Caco-2 (cell line): Measurements from ENCODE around the gene FAM120B. TPM values are rescaled to one million over a fixed set of nuclear protein-coding genes. Genes with fewer than 3 reads are reported as not detected.

Experiments used
- BruUV-seq: library from RNA; stranded (reverse); fragments of 400-500 nt; replicated peaks from 2 replicates; lab custom pipeline; 2021; lab: Mats Ljungman, UMichigan
- CTCF ChIA-PET: fragments of 300-600 bp; sonication (Branson Sonifier 250); formaldehyde crosslinking; loops from one replicate; lab custom pipeline; 2022; ENCODE audit warnings: antibody characterized with exemption; lab: Charles Lee
- POLR2A ChIA-PET: fragments of 300-600 bp; sonication (Branson Sonifier 250); formaldehyde crosslinking; loops from one replicate; lab custom pipeline; 2022; ENCODE audit warnings: antibody characterized with exemption; lab: Charles Lee
- DNase-seq, 2 experiments: peaks; one replicate each; pipeline versions ENCODE4 v3.0.0 to v3.0.0-alpha.2; 2020 to 2022
- H3K27me3 ChIP-seq: replicated peaks from 2 replicates; pipeline ENCODE4 v1.6.0; 2011; ENCODE audit warnings: low read length; ENCODE audit not compliant: control insufficient read depth, insufficient read depth
- H3K36me3 ChIP-seq: 2 replicates; pipeline ENCODE4 v1.5.1; 2011; ENCODE audit warnings: low read length; ENCODE audit not compliant: control insufficient read depth, insufficient read depth
- H3K4me1 ChIP-seq: fragments of 250-450 bp; sonication (Bioruptor Pico); 2 replicates; pipeline ENCODE4 v1.5.1; 2020; ENCODE audit warnings: mild to moderate bottlenecking
- H3K4me3 ChIP-seq: 2 replicates; pipeline ENCODE4 v1.5.1; 2011; ENCODE audit warnings: low read depth, mild to moderate bottlenecking, control low read depth, low read length
- H3K9me3 ChIP-seq: fragments of 250-450 bp; sonication (Bioruptor Pico); 2 replicates; pipeline ENCODE4 v1.5.1; 2020; ENCODE audit warnings: mild to moderate bottlenecking, moderate library complexity
- H3K27ac Mint-ChIP-seq: one replicate; pipeline ENCODE4 v1.8.0; 2022; ENCODE audit warnings: mixed read lengths; ENCODE audit not compliant: unreplicated experiment
- H3K27me3 Mint-ChIP-seq: one replicate; pipeline ENCODE4 v1.8.0; 2022; ENCODE audit warnings: mixed read lengths; ENCODE audit not compliant: insufficient read depth, unreplicated experiment
- H3K36me3 Mint-ChIP-seq: one replicate; pipeline ENCODE4 v1.8.0; 2022; ENCODE audit warnings: mild to moderate bottlenecking, mixed read lengths; ENCODE audit not compliant: insufficient read depth, unreplicated experiment
- H3K4me1 Mint-ChIP-seq: one replicate; pipeline ENCODE4 v1.8.0; 2022; ENCODE audit warnings: low read depth, mixed read lengths; ENCODE audit not compliant: unreplicated experiment
- H3K4me3 Mint-ChIP-seq: one replicate; pipeline ENCODE4 v1.8.0; 2022; ENCODE audit warnings: mild to moderate bottlenecking, moderate library complexity, mixed read lengths; ENCODE audit not compliant: unreplicated experiment
- H3K9me3 Mint-ChIP-seq: one replicate; pipeline ENCODE4 v1.8.0; 2022; ENCODE audit warnings: mixed read lengths; ENCODE audit not compliant: unreplicated experiment
- intact Hi-C: fragments of 100-400 bp; cut with micrococcal nuclease; formaldehyde crosslinking; loops from one replicate; pipeline ENCODE4 v1.10.0; 2022; ENCODE audit not compliant: unreplicated experiment
- total RNA-seq: library from RNA; stranded (reverse); gene quantifications from 2 replicates; pipeline ENCODE4 v1.2.3, GENCODE V29; 2022
- TF ChIP-seq, protein P1 (sequence below), 2 experiments: fragments of 200-600 bp in 1 of 2; IDR thresholded peaks; 1 replicate in 1 of 2; 2 replicates in 1 of 2; pipeline versions ENCODE4 v1.5.1 to v1.8.0; 2011 to 2022; ENCODE audit warnings: antibody characterized with exemption in 1 of 2, control low read depth in 1 of 2, inconsistent platforms in 1 of 2, low read depth in 1 of 2, low read length in 1 of 2, mild to moderate bottlenecking in 1 of 2, moderate library complexity in 1 of 2; ENCODE audit not compliant: insufficient read depth in 1 of 2, severe bottlenecking in 1 of 2, unreplicated experiment in 1 of 2

FAM120B gene
- total RNA-seq, 1 experiment from 2014 or later, result 21.0 TPM

DNA sequence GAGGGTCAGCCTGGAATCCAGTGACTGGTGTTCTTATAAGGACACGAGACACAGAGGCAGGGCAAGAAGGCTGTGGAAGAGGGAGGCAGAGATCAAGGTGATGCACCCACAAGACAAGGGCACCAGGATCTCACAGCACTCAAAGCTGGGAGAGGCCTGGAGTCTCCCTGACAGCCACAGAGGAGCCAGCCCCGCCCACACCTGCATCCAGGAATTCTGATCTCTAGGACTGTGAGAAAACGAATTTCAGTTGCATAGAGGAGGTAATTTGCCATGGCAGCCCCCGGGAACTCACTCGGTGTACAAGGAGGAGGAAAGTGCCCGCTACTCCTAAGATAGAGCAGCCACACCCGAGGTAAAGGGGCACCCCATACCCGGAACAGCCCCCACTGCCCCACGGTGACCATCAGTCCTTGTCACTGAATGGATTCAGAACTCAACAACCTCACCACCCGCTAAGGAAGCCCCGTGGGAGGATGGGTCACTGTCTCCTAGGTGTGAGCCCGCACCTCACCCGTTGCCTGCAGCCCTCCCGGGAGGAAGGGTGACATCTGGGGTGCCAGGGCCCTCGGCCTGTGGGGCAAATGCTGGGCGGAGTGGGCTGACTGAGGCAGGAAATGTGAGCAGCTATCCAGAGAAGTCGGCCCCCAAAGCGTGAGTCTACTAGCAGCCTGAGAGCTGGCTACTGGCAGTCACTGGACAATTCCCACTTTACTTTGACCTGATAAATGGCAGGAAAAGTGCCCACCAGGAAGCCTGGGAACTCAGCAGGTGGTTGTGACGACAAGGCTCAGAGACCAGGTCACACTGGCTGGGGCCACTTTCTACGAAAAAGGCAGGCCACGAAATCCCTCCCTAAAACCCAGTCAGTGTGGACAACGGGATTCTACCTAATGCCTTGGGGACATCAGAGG lies 38.1 kb upstream of the FAM120B start:
- no peak overlapping the region for H3K27ac Mint-ChIP-seq
- intact Hi-C loops, result loop anchor here (1.0 to 10.0 kb wide), 2 partner anchors 12 to 474 kb away; no protein-coding TSS in a partner anchor
- POLR2A ChIA-PET, result no interaction called here
- no TSS peak for BruUV-seq
- H3K27me3 Mint-ChIP-seq, result no peaks in the 10 kb centered on the region
- no peak overlapping the region for H3K4me3 Mint-ChIP-seq
- Histone ChIP-seq H3K36me3 (no peaks in the 10 kb centered on the region), H3K9me3 (no peaks in the 10 kb centered on the region), H3K4me1 (peaks cover 31% of the 10 kb centered on the region), H3K4me3 (no peak overlapping the region), H3K27me3 (no peaks in the 10 kb centered on the region)
- no peak for DNase-seq
- H3K9me3 Mint-ChIP-seq, result no peaks in the 10 kb centered on the region
- H3K4me1 Mint-ChIP-seq, result peaks cover 38% of the 10 kb centered on the region
- H3K36me3 Mint-ChIP-seq, result no peaks in the 10 kb centered on the region
- CTCF ChIA-PET, result no interaction called here
- TF ChIP-seq, protein P1, sequence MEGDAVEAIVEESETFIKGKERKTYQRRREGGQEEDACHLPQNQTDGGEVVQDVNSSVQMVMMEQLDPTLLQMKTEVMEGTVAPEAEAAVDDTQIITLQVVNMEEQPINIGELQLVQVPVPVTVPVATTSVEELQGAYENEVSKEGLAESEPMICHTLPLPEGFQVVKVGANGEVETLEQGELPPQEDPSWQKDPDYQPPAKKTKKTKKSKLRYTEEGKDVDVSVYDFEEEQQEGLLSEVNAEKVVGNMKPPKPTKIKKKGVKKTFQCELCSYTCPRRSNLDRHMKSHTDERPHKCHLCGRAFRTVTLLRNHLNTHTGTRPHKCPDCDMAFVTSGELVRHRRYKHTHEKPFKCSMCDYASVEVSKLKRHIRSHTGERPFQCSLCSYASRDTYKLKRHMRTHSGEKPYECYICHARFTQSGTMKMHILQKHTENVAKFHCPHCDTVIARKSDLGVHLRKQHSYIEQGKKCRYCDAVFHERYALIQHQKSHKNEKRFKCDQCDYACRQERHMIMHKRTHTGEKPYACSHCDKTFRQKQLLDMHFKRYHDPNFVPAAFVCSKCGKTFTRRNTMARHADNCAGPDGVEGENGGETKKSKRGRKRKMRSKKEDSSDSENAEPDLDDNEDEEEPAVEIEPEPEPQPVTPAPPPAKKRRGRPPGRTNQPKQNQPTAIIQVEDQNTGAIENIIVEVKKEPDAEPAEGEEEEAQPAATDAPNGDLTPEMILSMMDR (IDR thresholded peaks at IDR 0.05; ENCODE audit: insufficient read depth in 1 of 2, low read depth in 1 of 2, low read length in 1 of 2, severe bottlenecking in 1 of 2, unreplicated experiment in 1 of 2), result no peak

- H3K4me1 Mint-ChIP-seq, result peaks cover 38% of the 10 kb centered on the region
- peak overlapping the region; percentile 65 for H3K4me3 Mint-ChIP-seq
- no peaks in the 10 kb centered on the region for H3K27me3 ChIP-seq
- no peaks in the 10 kb centered on the region for H3K36me3 Mint-ChIP-seq
- TF ChIP-seq, protein P1 (IDR thresholded peaks at IDR 0.05; ENCODE audit: insufficient read depth in 1 of 2, low read depth in 1 of 2, low read length in 1 of 2, severe bottlenecking in 1 of 2, unreplicated experiment in 1 of 2), result no peak
- ChIA-PET CTCF (no interaction called here), POLR2A (no interaction called here)
- H3K4me3 ChIP-seq, result no peak overlapping the region
- no peaks in the 10 kb centered on the region for H3K27me3 Mint-ChIP-seq
- intact Hi-C loops, result loop anchor here (1.0 to 10.0 kb wide), 2 partner anchors 11 to 474 kb away; no protein-coding TSS in a partner anchor
- H3K9me3 Mint-ChIP-seq, result no peaks in the 10 kb centered on the region
- H3K9me3 ChIP-seq, result no peaks in the 10 kb centered on the region
- H3K4me1 ChIP-seq, result peaks cover 31% of the 10 kb centered on the region
- H3K36me3 ChIP-seq, result no peaks in the 10 kb centered on the region
- H3K27ac Mint-ChIP-seq, result peak overlapping the region; percentile 91
- DNase-seq, result peak; percentile 75 to 78
- BruUV-seq, result no TSS peak
Measured at GRCh38 chr6:170269151-170269845, 37.3 kb upstream of the FAM120B start.

- no peak for DNase-seq
- Mint-ChIP-seq H3K9me3 (no peaks in the 10 kb centered on the region), H3K27me3 (no peaks in the 10 kb centered on the region), H3K27ac (peak overlapping the region; percentile 91), H3K4me3 (peak overlapping the region; percentile 65), H3K36me3 (no peaks in the 10 kb centered on the region), H3K4me1 (peaks cover 38% of the 10 kb centered on the region)
- no peaks in the 10 kb centered on the region for H3K27me3 ChIP-seq
- intact Hi-C loops, result loop anchor here (1.0 to 10.0 kb wide), 2 partner anchors 10 to 475 kb away; no protein-coding TSS in a partner anchor
- no peak overlapping the region for H3K4me3 ChIP-seq
- ChIA-PET CTCF (no interaction called here), POLR2A (no interaction called here)
- H3K36me3 ChIP-seq, result no peaks in the 10 kb centered on the region
- no peaks in the 10 kb centered on the region for H3K9me3 ChIP-seq
- H3K4me1 ChIP-seq, result peaks cover 31% of the 10 kb centered on the region
- BruUV-seq, result no TSS peak
- TF ChIP-seq, protein P1 (IDR thresholded peaks at IDR 0.05; ENCODE audit: insufficient read depth in 1 of 2, low read depth in 1 of 2, low read length in 1 of 2, severe bottlenecking in 1 of 2, unreplicated experiment in 1 of 2), result no peak
Measured at GRCh38 chr6:170269846-170270541, 36.6 kb upstream of the FAM120B start.
